Activated T-helper 17 cell treated with anti-CD3 and anti-CD28 coated beads, Interleukin-2, amount 50 U/mL, for 72 hours (primary cell): ENCODE results near the gene EPM2A. TPM values are rescaled to one million over a fixed set of nuclear protein-coding genes. Genes with fewer than 3 reads are reported as not detected.
"Not testable (repeated sequence)": the region's sequence is repeated elsewhere in the genome, so short reads cannot be mapped to it uniquely, and the experiment has no call there.

Experiments
- ATAC-seq: fragments of 150-1000 bp; cut with Tn5 transposase; replicated peaks from 2 replicates; pipeline ENCODE4 v1.10.0; 2021; ENCODE audit warnings: mild to moderate bottlenecking, moderate library complexity
- H3K27ac Mint-ChIP-seq: one replicate; pipeline ENCODE4 v1.8.0; 2022; ENCODE audit warnings: mixed read lengths
- H3K27me3 Mint-ChIP-seq: one replicate; pipeline ENCODE4 v1.8.0; 2022; ENCODE audit warnings: mixed read lengths
- H3K36me3 Mint-ChIP-seq: one replicate; pipeline ENCODE4 v1.8.0; 2022; ENCODE audit warnings: low read depth, mild to moderate bottlenecking, mixed read lengths
- H3K4me1 Mint-ChIP-seq: one replicate; pipeline ENCODE4 v1.8.0; 2022; ENCODE audit warnings: mixed read lengths
- H3K4me3 Mint-ChIP-seq: one replicate; pipeline ENCODE4 v1.8.0; 2022; ENCODE audit warnings: mild to moderate bottlenecking, mixed read lengths
- H3K9me3 Mint-ChIP-seq: one replicate; pipeline ENCODE4 v1.8.0; 2022; ENCODE audit warnings: mixed read lengths
- total RNA-seq, 2 donors: library from RNA; stranded (reverse); gene quantifications; one replicate each; pipeline ENCODE4 v1.2.3, GENCODE V29; 2022

The EPM2A gene
- total RNA-seq, 2 donors from 2014 or later = 4.3 to 8.4 TPM

DNA sequence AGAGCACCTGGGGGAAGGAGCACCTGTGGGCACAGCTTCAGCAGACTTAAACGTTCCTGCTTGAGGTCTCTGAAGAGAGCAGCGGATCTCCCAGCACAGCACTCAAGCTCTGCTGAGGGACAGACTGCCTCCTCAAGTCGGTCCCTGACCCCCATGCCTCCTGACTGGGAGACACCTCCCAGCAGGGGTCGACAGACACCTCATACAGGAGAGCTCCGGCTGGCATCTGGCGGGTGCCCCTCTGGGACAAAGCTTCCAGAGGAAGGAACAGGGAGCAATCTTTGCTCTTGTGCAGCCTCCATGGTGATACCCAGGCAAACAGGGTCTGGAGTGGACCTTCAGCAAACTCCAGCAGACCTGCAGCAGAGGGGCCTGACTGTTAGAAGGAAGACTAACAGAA lies 7.2 kb upstream of the EPM2A start:
- H3K36me3 Mint-ChIP-seq, H3K4me3 Mint-ChIP-seq, H3K27me3 Mint-ChIP-seq, H3K9me3 Mint-ChIP-seq, ATAC-seq, H3K4me1 Mint-ChIP-seq, H3K27ac Mint-ChIP-seq: not testable (repeated sequence)

DNA sequence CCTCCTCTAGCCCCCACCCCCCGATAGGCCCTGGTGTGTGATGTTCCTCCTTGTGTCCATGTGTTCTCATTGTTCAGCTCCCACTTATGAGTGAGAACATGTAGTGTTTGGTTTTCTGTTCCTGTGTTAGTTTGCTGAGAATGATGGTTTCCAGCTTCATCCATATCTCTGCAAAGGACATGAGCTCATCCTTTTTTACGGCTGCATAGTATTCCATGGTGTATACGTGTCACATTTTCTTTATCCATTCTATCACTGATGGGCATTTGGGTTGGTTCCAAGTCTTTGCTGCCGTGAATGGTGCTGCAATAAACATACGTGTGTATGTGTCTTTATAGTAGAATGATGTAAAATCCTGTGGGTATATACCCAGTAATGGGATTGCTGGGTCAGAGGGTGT lies 4.4 kb upstream of the EPM2A start:
- H3K4me3 Mint-ChIP-seq, H3K27ac Mint-ChIP-seq: not testable (repeated sequence)

DNA sequence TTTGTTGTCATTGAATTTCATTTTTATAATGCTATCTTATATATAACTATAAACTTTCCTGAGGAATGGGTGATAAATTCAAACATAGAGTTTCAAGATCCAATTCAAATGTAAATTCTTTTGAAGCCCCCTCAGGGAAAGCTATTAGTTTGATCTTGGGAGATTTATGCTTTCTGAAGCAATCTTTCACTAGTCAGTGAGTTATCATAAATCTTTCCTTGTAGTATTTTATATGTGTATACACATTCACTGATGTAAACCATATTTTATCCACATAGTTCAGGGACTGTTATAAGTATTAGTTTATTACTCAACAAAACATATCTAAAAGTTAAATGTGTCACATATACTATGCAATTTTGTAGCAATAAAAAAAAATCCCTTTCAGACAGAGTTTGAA lies 2.9 kb upstream of the EPM2A start:
- H3K4me1 Mint-ChIP-seq = no peaks in the 10 kb centered on the region
- no peaks in the 10 kb centered on the region for H3K36me3 Mint-ChIP-seq
- H3K27ac Mint-ChIP-seq = no peak overlapping the region
- no peaks in the 10 kb centered on the region for H3K9me3 Mint-ChIP-seq
- H3K27me3 Mint-ChIP-seq = no peaks in the 10 kb centered on the region
- no peak for ATAC-seq
- H3K4me3 Mint-ChIP-seq = no peak overlapping the region

More for the DNA sequence above, 4.4 kb upstream of the EPM2A start:
- not testable (repeated sequence) for H3K9me3 Mint-ChIP-seq, ATAC-seq, H3K4me1 Mint-ChIP-seq, H3K27me3 Mint-ChIP-seq, H3K36me3 Mint-ChIP-seq

DNA sequence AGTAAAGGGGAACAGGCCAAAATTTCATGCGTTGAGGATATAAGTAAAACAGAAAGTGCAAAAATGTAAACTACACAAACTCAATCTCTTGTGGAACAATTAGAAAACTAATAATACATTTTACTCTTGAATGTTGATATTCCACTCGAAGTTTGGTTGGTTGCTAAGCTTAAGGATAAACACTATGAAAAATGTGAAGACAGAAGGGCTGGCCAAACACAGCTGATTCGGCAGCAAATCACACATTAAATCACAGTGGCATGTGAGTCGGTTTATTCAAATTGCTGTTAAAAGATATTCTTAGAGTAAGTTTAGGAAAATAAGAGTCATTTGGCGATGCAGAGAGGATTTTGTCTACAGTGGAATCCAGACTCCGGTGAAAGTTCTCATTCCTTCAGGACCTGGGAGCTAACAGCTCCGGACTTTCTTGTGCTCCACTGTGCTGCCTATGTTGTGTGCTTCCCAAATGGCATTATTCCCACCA lies 1.4 kb upstream of the EPM2A start:
- no peak for ATAC-seq
- no peak overlapping the region for H3K27ac Mint-ChIP-seq
- peak overlapping the region; percentile 93 for H3K4me3 Mint-ChIP-seq
- H3K4me1 Mint-ChIP-seq = no peaks in the 10 kb centered on the region
- H3K36me3 Mint-ChIP-seq = no peaks in the 10 kb centered on the region
- no peaks in the 10 kb centered on the region for H3K27me3 Mint-ChIP-seq
- H3K9me3 Mint-ChIP-seq = no peaks in the 10 kb centered on the region

DNA sequence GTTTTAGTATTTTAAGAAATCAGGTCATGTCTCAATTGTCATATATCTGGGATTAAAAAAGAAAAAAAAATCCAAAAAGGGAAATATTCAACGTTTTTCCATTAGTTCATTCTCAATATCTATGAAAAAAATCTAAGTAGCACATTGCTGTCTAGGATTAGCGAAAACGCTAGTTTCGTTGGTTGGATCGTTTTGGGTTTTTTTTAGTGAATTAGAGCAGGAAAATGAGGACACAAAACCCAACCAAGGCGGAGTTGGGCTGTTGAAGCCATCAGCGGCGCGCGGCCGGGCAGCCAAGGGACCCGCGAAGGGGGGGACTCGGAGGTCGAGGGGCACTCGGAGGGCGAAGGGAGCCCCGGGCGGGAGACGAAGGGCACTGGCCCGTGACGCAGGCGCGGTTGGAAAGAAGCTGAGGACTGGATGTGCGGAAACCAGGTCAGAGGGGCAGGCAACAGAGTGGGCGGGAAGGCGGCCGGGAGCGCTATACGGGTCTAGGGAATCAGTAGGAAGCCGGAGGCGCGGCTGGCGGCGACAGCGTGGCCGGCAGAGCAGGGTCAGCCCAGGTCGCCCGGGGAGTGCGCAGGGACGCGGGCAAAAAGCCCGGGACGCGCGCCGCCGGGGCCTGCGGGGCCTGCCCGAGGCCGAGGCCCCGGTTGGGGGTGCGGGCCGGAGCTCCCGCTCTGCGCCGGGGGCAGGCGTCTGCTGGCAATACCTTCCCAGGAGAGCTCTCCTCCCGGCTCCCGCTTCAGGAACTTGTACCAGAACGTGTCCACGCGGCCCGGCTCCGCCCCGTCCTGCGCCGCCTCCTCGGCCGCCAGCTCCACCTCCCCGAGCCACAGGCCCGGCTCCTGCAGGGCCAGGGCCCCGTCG lies 599 bp downstream of the EPM2A start:
- Mint-ChIP-seq H3K36me3 (no peaks in the 10 kb centered on the region), H3K27me3 (no peaks in the 10 kb centered on the region), H3K9me3 (no peaks in the 10 kb centered on the region), H3K4me3 (peak overlapping the region; percentile 94), H3K27ac (peak overlapping the region; percentile 97), H3K4me1 (no peaks in the 10 kb centered on the region)
- ATAC-seq = peak; percentile 86

DNA sequence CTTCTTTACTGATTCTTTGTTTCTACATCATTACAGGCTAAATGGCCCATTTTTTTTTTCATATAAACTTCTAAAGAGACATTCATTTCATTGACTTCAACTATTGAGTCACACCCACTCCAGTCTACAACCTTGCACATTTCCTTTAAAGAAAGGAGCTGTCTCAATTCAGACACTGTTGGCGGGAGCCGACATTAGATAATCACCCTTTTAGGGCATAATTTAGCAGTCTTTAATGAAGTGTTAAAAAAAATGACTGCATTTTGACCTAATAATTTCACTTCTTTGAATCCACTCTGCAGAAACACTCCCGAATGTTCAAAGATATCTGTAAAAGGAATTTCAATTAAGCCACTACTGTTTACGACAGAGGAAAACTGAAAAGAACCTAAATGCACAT lies 1.5 kb downstream of the EPM2A start:
- Mint-ChIP-seq H3K36me3 (no peaks in the 10 kb centered on the region), H3K4me3 (peak overlapping the region; percentile 94), H3K27me3 (no peaks in the 10 kb centered on the region), H3K9me3 (no peaks in the 10 kb centered on the region), H3K4me1 (no peaks in the 10 kb centered on the region), H3K27ac (no peak overlapping the region)
- ATAC-seq = no peak

DNA sequence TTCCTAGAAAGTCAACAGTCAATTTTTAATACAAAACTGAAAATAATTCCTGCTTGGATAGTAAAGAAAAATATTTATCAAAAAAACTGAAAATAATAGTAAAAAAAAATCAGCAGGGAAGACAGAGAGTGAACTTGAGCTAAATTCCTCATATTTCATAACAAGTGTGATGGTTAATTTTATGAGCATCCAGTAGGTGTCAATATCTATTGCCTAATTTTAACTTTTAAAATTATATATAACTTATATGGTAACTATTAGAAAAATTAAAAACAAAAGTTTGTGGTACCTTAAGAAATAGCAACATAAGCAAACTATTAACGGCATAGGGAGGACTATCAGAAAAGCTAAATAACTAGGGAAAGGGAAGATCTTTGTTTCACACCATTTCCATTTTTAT lies 2.1 kb downstream of the EPM2A start:
- H3K27ac Mint-ChIP-seq = no peak overlapping the region
- no peak overlapping the region for H3K4me3 Mint-ChIP-seq
- no peaks in the 10 kb centered on the region for H3K9me3 Mint-ChIP-seq
- no peaks in the 10 kb centered on the region for H3K36me3 Mint-ChIP-seq
- ATAC-seq = no peak
- no peaks in the 10 kb centered on the region for H3K27me3 Mint-ChIP-seq
- no peaks in the 10 kb centered on the region for H3K4me1 Mint-ChIP-seq

DNA sequence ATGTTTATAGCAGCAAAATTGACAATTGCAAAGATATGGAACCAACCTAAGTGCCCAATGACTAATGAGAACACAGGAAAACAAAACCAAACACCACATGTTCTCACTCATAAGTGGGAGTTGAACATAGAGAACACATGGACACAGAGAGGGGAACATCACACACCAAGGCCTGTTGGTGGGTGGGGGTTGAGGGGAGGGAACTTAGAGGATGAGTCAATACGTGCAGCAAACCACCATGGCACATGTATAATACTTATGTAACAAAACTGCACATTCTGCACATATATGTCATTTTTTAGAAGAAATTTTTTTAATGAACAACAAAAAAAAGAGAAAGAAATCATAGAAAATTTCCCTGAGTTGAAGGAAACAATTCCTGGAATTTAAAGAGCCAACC lies 3.9 kb downstream of the EPM2A start:
- H3K27me3 Mint-ChIP-seq = no peaks in the 10 kb centered on the region
- H3K9me3 Mint-ChIP-seq = no peaks in the 10 kb centered on the region
- no peaks in the 10 kb centered on the region for H3K4me1 Mint-ChIP-seq
- ATAC-seq = no peak
- no peaks in the 10 kb centered on the region for H3K36me3 Mint-ChIP-seq
- no peak overlapping the region for H3K27ac Mint-ChIP-seq
- no peak overlapping the region for H3K4me3 Mint-ChIP-seq

DNA sequence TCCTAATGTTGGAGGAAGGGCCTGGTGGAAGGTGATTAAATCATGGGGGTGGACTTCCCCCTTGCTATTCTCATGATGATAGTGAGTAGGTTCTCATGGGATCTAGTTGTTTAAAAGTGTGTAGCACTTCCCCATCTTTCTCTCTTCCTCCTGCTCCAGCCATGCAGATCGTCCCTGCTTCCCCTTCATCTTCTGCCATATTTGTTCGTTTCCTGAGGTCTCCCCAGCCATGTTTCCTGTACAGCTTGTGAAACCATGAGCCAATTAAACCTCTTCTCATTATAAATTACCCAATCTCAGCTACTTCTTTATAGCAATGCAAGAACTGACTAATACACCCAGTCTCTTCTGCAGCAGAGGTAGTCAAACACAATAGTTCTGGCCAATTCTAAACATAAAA lies 5.4 kb downstream of the EPM2A start:
- Mint-ChIP-seq H3K4me3 (no peak overlapping the region), H3K4me1 (no peaks in the 10 kb centered on the region), H3K27me3 (no peaks in the 10 kb centered on the region), H3K9me3 (no peaks in the 10 kb centered on the region), H3K36me3 (no peaks in the 10 kb centered on the region), H3K27ac (no peak overlapping the region)
- ATAC-seq = no peak

DNA sequence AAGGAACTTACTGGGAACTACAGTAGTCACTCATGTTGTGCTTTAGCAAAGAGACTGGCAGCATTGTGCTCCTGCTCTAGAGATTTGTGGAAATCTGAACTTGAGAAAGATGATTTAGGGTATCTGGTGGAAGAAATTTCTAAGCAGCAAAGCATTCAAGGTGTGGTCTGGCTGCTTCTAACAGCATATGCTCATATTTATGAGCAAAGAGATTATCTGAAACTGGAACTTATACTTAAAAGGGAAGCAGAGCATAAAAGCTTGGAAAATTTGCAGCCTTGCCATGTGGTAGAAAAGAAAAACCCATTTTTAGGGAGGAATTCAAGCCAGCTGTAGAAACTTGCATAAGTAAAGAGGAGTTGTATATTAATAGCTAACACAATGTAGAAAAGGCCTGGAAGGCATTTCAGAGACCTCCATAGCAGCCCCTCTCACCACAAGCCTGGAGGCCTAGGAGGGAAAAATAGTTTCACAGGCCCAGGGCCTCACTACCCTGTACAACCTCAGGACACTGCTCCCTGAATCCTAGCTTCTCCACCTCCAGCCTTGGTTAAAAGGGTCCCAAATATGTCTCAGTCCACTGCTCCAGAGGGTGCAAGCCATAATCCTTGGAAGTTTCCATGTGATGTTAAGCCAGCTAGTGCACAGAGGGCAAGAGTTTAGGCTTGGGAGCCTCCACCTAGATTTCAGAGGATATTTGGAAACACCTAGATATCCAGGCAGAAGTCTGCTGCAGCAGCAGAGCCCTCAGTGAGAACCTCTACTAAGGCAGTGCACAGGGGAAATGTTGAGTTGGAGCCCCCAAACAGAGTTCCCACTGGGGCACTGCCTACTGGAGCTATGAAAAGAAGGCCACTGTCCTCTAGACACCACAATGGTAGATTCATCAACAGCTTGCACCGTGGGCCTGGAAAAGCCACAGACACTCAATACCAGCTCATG lies 6.6 kb downstream of the EPM2A start:
- H3K27ac Mint-ChIP-seq = no peak overlapping the region
- no peaks in the 10 kb centered on the region for H3K36me3 Mint-ChIP-seq
- no peaks in the 10 kb centered on the region for H3K27me3 Mint-ChIP-seq

DNA sequence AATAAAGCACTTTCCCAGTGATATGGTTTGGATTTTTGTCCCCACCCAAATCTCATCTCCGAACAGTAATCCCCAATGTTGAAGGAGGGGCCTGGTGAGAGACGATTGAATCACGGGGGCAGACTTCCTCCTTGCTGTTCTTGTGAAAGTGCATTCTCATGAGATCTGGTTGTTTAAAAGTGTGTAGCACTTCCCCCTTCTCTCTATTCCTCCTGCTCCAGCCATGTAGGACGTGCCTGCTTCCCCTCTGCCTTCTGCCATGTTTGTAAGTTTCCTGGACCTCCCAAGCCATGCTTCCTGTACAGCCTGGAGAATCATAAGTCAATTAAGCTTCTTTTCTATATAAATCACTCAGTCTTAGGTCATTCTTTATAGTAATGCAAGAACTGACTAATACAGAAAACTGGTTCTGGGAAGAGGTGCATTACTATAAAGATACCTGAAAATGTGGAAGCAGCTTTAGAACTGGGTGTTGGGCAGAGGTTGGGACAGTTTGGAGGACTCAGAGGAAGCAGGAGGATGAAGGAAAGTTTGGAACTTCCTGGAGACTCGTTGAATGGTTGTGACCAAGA lies 7.4 kb downstream of the EPM2A start:
- no peaks in the 10 kb centered on the region for H3K4me1 Mint-ChIP-seq
- peak; percentile 32 for ATAC-seq

More for the DNA sequence above, 6.6 kb downstream of the EPM2A start:
- no peak for ATAC-seq
- Mint-ChIP-seq H3K4me3 (no peak overlapping the region), H3K4me1 (no peaks in the 10 kb centered on the region), H3K9me3 (no peaks in the 10 kb centered on the region)

DNA sequence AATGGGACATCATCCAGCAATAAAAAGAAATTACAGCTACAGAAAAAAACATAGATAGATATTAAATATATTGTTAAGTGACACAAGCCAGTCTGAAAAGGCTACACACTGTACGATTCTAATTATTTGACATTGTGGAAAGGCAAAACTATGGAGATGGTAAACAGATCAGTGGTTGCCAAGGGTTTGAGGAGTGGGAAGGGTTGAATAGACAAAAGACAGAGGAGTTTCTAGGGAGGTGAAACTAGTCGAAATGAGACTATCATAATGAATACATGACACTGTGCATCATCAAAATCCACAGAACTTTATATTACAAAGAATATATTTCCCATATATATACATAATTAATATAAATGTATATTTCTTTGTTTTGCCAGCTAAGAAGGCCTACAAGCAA lies 9.8 kb downstream of the EPM2A start:
- no peak for ATAC-seq
- Mint-ChIP-seq H3K4me1 (no peaks in the 10 kb centered on the region), H3K9me3 (peaks cover 4% of the 10 kb centered on the region), H3K4me3 (no peak overlapping the region), H3K27ac (no peak overlapping the region), H3K27me3 (no peaks in the 10 kb centered on the region), H3K36me3 (no peaks in the 10 kb centered on the region)

More for the DNA sequence above, 7.4 kb downstream of the EPM2A start:
- H3K27me3 Mint-ChIP-seq = no peaks in the 10 kb centered on the region
- H3K27ac Mint-ChIP-seq = no peak overlapping the region
- no peaks in the 10 kb centered on the region for H3K36me3 Mint-ChIP-seq
- H3K4me3 Mint-ChIP-seq = no peak overlapping the region
- H3K9me3 Mint-ChIP-seq = no peaks in the 10 kb centered on the region

DNA sequence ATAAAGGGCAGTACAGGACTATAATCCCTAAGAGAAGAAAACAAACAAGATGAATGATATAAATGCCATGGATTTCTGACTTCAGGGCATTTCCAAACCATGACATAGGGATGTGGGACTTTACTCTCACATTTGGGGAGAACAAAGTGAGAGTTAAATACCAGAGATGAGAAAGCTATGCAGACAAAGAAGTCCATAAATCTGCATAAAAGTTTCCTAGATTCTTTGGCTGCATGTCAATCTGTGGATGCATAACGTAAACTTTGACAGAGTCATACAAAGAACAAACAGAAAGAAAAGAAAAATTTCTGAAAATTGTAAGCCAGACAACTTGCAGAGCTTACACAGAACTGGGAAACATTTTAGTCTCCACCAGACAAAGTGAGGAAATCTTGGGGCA lies 11.7 kb downstream of the EPM2A start:
- Mint-ChIP-seq H3K27ac (no peak overlapping the region), H3K4me3 (no peak overlapping the region), H3K4me1 (no peaks in the 10 kb centered on the region), H3K27me3 (no peaks in the 10 kb centered on the region), H3K36me3 (no peaks in the 10 kb centered on the region), H3K9me3 (peaks cover 4% of the 10 kb centered on the region)
- no peak for ATAC-seq

DNA sequence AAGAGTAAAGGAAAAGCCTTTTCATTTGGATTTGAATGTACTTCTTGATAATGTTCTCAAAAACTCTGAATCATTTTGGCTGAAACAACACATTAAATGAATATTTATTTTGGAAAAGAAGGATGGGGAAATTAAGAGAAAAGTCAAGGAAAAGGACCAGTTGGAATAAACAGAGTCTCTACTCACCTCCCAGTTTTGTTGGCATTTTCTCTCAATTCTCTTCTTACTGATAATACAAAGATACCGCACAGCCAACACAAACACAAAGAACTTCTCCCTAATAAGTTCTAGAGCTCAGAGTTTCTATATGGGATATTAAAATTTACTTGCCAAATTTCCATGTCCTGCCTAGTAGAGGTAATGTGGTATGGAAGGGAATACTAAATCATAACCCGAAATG lies 13.1 kb downstream of the EPM2A start:
- Mint-ChIP-seq H3K4me3 (no peak overlapping the region), H3K36me3 (no peaks in the 10 kb centered on the region), H3K9me3 (peaks cover 4% of the 10 kb centered on the region), H3K4me1 (no peaks in the 10 kb centered on the region), H3K27ac (no peak overlapping the region), H3K27me3 (no peaks in the 10 kb centered on the region)
- ATAC-seq = no peak
